Uterus (tissue), 2 donors: ENCODE data around the gene ASTN2.

Experiments used
- POLR2A ChIP-seq, 2 donors: fragments of 450-650 bp; IDR thresholded peaks; one replicate each; pipeline ENCODE4 v1.6.1; 2016; ENCODE audit warnings: antibody characterized with exemption in 2 of 2, mild to moderate bottlenecking in 1 of 2, moderate library complexity in 1 of 2
- TF ChIP-seq, protein P1 (sequence below), 4 experiments: fragments of 200-600 bp in 2 of 4; fragments of 450-650 bp in 2 of 4; sonication (generic) in 2 of 4; IDR thresholded peaks; one replicate each; pipeline ENCODE4 v1.5.1; 2016 to 2019; ENCODE audit warnings: antibody characterized with exemption in 4 of 4, mild to moderate bottlenecking in 2 of 4, moderate library complexity in 1 of 4

- TF ChIP-seq, protein P1, sequence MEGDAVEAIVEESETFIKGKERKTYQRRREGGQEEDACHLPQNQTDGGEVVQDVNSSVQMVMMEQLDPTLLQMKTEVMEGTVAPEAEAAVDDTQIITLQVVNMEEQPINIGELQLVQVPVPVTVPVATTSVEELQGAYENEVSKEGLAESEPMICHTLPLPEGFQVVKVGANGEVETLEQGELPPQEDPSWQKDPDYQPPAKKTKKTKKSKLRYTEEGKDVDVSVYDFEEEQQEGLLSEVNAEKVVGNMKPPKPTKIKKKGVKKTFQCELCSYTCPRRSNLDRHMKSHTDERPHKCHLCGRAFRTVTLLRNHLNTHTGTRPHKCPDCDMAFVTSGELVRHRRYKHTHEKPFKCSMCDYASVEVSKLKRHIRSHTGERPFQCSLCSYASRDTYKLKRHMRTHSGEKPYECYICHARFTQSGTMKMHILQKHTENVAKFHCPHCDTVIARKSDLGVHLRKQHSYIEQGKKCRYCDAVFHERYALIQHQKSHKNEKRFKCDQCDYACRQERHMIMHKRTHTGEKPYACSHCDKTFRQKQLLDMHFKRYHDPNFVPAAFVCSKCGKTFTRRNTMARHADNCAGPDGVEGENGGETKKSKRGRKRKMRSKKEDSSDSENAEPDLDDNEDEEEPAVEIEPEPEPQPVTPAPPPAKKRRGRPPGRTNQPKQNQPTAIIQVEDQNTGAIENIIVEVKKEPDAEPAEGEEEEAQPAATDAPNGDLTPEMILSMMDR (IDR thresholded peaks at IDR 0.05) = no peak
- TF ChIP-seq POLR2A (IDR thresholded peaks at IDR 0.05) = no peak
These were observed 1032.8 kb downstream of the ASTN2 start for GRCh38 chr9:116382053-116382452.
